HepG2 (cell line): ENCODE measurements around the gene TIMM10. TPM values are rescaled to one million over a fixed set of nuclear protein-coding genes. Genes with fewer than 3 reads are reported as not detected.

Source experiments
- ATAD3A ChIP-seq: sonication (generic); formaldehyde crosslinking; IDR thresholded peaks from 2 replicates; pipeline ENCODE4 v1.4.0; 2020; ENCODE audit warnings: missing genetic modification reagents
- FOXA1 ChIP-seq, 2 experiments: fragments of 450-650 bp in 1 of 2; sonication (generic) in 1 of 2; formaldehyde crosslinking in 1 of 2; IDR thresholded peaks; 2 replicates each; pipeline versions ENCODE4 v1.4.0 to v1.6.1; 2016 to 2020; ENCODE audit warnings: missing genetic modification reagents in 1 of 2
- HHEX ChIP-seq: IDR thresholded peaks from 2 replicates; pipeline ENCODE4 v1.6.1; 2016; ENCODE audit warnings: control low read depth
- KDM4B ChIP-seq: sonication (generic); formaldehyde crosslinking; IDR thresholded peaks from 2 replicates; pipeline ENCODE4 v1.4.0; 2020; ENCODE audit warnings: missing genetic modification reagents
- MED1 ChIP-seq: sonication (generic); formaldehyde crosslinking; IDR thresholded peaks from 2 replicates; pipeline ENCODE4 v1.4.0; 2020; ENCODE audit warnings: missing genetic modification reagents
- MEIS2 ChIP-seq: sonication (generic); formaldehyde crosslinking; IDR thresholded peaks from 2 replicates; pipeline ENCODE4 v1.9.0; 2021; ENCODE audit warnings: mild to moderate bottlenecking, missing genetic modification reagents
- NCOA2 ChIP-seq: sonication (generic); formaldehyde crosslinking; IDR thresholded peaks from 2 replicates; pipeline ENCODE4 v1.8.0; 2022; ENCODE audit warnings: inconsistent platforms
- SKI ChIP-seq: fragments of 450-650 bp; IDR thresholded peaks from one replicate; pipeline ENCODE4 v1.6.1; 2018; ENCODE audit warnings: mild to moderate bottlenecking; ENCODE audit not compliant: partially characterized antibody
- TOPORS ChIP-seq: sonication (generic); formaldehyde crosslinking; IDR thresholded peaks from 2 replicates; pipeline ENCODE4 v1.8.0; 2023; ENCODE audit warnings: mild to moderate bottlenecking, missing genetic modification reagents
- ZEB1 ChIP-seq: IDR thresholded peaks from 2 replicates; pipeline ENCODE4 v1.6.1; 2012; ENCODE audit warnings: mild to moderate bottlenecking, low read depth, inconsistent platforms; ENCODE audit not compliant: insufficient replicate concordance
- ZMAT3 ChIP-seq: sonication (generic); formaldehyde crosslinking; conservative IDR thresholded peaks from 2 replicates; pipeline ENCODE4 v1.7.0; 2021; ENCODE audit warnings: missing genetic modification reagents
- ZNF343 ChIP-seq: sonication (generic); formaldehyde crosslinking; IDR thresholded peaks from 2 replicates; pipeline ENCODE4 v1.4.0; 2020; ENCODE audit warnings: mild to moderate bottlenecking, missing genetic modification reagents
- ZNF382 ChIP-seq: sonication (generic); formaldehyde crosslinking; IDR thresholded peaks from 2 replicates; pipeline ENCODE4 v1.5.0; 2020; ENCODE audit warnings: missing genetic modification reagents, mild to moderate bottlenecking, borderline replicate concordance
- ZNF44 ChIP-seq: sonication (generic); formaldehyde crosslinking; IDR thresholded peaks from 2 replicates; pipeline ENCODE4 v1.5.1; 2020; ENCODE audit warnings: mild to moderate bottlenecking, missing genetic modification reagents
- ZNF572 ChIP-seq: sonication (generic); formaldehyde crosslinking; IDR thresholded peaks from 2 replicates; pipeline ENCODE4 v1.5.1; 2020; ENCODE audit warnings: mild to moderate bottlenecking, missing genetic modification reagents
- ZNF766 ChIP-seq: sonication (generic); formaldehyde crosslinking; IDR thresholded peaks from 2 replicates; pipeline ENCODE4 v1.5.0; 2020; ENCODE audit warnings: missing genetic modification reagents, borderline replicate concordance
- ZNF781 ChIP-seq: sonication (generic); formaldehyde crosslinking; IDR thresholded peaks from 2 replicates; pipeline ENCODE4 v1.5.1; 2020; ENCODE audit warnings: borderline replicate concordance, mild to moderate bottlenecking, missing genetic modification reagents; ENCODE audit errors: not compliant biosample characterization
- ZNF850 ChIP-seq: sonication (generic); formaldehyde crosslinking; conservative IDR thresholded peaks from 2 replicates; pipeline ENCODE4 v1.9.0; 2021; ENCODE audit warnings: mild to moderate bottlenecking, missing genetic modification reagents
- polyA plus RNA-seq, 8 experiments: library from polyadenylated mRNA; depleted of rRNA in 3 of 8; stranded (reverse) in 7 of 8; unstranded in 1 of 8; fragments of >200 nt; fragmentation: Illumina TruSeq in 4 of 8; extraction: Trizol in 4 of 8; gene quantifications; 2 replicates each; pipeline versions ENCODE4 v1.2.1 to v1.2.3, GENCODE V29; 2011 to 2016; ENCODE audit warnings: low read depth in 4 of 8, missing spikeins in 1 of 8, mixed read lengths in 1 of 8; ENCODE audit not compliant: insufficient read depth in 1 of 8
- total RNA-seq, 5 experiments: library from RNA; depleted of rRNA; stranded (reverse); fragments of >200 nt; fragmentation: Illumina TruSeq; extraction: Trizol; gene quantifications; 2 replicates each; pipeline ENCODE4 v1.2.3, GENCODE V29; 2016; ENCODE audit warnings: low read depth in 1 of 5
- TF ChIP-seq, protein P1 (sequence below): sonication (generic); formaldehyde crosslinking; IDR thresholded peaks from 2 replicates; pipeline ENCODE4 v1.4.0; 2020; ENCODE audit warnings: mild to moderate bottlenecking, missing genetic modification reagents
- TF ChIP-seq, protein P2 (sequence below): IDR thresholded peaks from 2 replicates; pipeline ENCODE4 v1.6.1; 2016; ENCODE audit warnings: missing compliant biosample characterization, missing genetic modification reagents, borderline replicate concordance
- TF ChIP-seq, protein P3 (sequence below): sonication (generic); formaldehyde crosslinking; IDR thresholded peaks from 2 replicates; pipeline ENCODE4 v1.4.0; 2020; ENCODE audit warnings: mild to moderate bottlenecking, missing genetic modification reagents
- TF ChIP-seq, protein P4 (sequence below): sonication (generic); formaldehyde crosslinking; IDR thresholded peaks from 2 replicates; pipeline ENCODE4 v1.4.0; 2020; ENCODE audit warnings: mild to moderate bottlenecking, missing genetic modification reagents, borderline replicate concordance

Gene TIMM10
- total and polyA plus RNA-seq, 2 of the 13 experiments (the other 11 are each of a cell fraction or from before 2014, with no cell fraction given), result 67.8 to 82.2 TPM

DNA sequence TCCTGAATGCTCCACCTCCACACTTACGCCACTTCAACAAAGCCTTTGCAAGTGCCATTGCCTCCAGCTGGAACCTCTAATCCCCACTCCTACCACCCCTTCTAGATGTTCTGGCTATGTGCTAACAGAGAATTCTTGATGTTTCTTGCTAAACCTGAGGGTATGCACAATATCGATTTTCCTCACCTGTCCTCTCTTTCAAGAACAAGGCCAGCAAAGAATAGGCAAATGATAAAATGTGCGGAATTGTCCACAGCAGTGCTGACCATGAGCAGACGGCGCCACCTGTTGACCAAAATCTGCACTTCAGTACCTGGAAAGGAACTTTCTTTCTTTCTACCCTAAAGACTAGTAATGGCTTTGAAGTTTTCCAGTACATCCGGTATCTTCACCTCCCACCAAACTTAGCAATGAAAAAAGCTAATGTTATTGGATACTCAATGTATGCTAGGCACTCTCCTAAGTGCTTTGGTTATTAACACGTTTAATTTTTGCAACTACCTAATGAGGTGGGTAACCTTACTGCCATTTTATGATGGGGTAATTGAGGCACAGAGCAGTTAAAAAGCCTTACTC lies 3.4 kb downstream of the TIMM10 start (continued):
- TF ChIP-seq ZNF382 (CRISPR knock-in tag) (no peak), MED1 (CRISPR knock-in tag) (peak; percentile 70), MEIS2 (CRISPR knock-in tag) (no peak), ZNF572 (CRISPR knock-in tag) (no peak), KDM4B (no peak), ZNF850 (CRISPR knock-in tag) (no peak; the same call in 1 of the 2 replicates), HHEX (no peak), ZNF44 (CRISPR knock-in tag) (no peak), FOXA1 (IDR thresholded peaks at IDR 0.05) (no peak), FOXA1 (CRISPR knock-in tag; IDR thresholded peaks at IDR 0.05) (no peak), TOPORS (CRISPR knock-in tag) (no peak), ZMAT3 (CRISPR knock-in tag) (no peak), ZNF343 (CRISPR knock-in tag) (no peak), ZEB1 (peak; percentile 76), ZNF766 (CRISPR knock-in tag) (no peak), NCOA2 (CRISPR knock-in tag) (no peak), SKI (no peak), ATAD3A (CRISPR knock-in tag) (no peak), ZNF781 (CRISPR knock-in tag) (peak; percentile 30)
- TF ChIP-seq, protein P1, sequence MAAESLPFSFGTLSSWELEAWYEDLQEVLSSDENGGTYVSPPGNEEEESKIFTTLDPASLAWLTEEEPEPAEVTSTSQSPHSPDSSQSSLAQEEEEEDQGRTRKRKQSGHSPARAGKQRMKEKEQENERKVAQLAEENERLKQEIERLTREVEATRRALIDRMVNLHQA (CRISPR knock-in tag), result no peak
- TF ChIP-seq, protein P2, sequence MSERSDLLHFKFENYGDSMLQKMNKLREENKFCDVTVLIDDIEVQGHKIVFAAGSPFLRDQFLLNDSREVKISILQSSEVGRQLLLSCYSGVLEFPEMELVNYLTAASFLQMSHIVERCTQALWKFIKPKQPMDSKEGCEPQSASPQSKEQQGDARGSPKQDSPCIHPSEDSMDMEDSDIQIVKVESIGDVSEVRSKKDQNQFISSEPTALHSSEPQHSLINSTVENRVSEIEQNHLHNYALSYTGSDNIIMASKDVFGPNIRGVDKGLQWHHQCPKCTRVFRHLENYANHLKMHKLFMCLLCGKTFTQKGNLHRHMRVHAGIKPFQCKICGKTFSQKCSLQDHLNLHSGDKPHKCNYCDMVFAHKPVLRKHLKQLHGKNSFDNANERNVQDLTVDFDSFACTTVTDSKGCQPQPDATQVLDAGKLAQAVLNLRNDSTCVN (CRISPR knock-in tag), result no peak
- TF ChIP-seq, protein P3, sequence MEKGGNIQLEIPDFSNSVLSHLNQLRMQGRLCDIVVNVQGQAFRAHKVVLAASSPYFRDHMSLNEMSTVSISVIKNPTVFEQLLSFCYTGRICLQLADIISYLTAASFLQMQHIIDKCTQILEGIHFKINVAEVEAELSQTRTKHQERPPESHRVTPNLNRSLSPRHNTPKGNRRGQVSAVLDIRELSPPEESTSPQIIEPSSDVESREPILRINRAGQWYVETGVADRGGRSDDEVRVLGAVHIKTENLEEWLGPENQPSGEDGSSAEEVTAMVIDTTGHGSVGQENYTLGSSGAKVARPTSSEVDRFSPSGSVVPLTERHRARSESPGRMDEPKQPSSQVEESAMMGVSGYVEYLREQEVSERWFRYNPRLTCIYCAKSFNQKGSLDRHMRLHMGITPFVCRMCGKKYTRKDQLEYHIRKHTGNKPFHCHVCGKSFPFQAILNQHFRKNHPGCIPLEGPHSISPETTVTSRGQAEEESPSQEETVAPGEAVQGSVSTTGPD (CRISPR knock-in tag), result no peak
- TF ChIP-seq, protein P4, sequence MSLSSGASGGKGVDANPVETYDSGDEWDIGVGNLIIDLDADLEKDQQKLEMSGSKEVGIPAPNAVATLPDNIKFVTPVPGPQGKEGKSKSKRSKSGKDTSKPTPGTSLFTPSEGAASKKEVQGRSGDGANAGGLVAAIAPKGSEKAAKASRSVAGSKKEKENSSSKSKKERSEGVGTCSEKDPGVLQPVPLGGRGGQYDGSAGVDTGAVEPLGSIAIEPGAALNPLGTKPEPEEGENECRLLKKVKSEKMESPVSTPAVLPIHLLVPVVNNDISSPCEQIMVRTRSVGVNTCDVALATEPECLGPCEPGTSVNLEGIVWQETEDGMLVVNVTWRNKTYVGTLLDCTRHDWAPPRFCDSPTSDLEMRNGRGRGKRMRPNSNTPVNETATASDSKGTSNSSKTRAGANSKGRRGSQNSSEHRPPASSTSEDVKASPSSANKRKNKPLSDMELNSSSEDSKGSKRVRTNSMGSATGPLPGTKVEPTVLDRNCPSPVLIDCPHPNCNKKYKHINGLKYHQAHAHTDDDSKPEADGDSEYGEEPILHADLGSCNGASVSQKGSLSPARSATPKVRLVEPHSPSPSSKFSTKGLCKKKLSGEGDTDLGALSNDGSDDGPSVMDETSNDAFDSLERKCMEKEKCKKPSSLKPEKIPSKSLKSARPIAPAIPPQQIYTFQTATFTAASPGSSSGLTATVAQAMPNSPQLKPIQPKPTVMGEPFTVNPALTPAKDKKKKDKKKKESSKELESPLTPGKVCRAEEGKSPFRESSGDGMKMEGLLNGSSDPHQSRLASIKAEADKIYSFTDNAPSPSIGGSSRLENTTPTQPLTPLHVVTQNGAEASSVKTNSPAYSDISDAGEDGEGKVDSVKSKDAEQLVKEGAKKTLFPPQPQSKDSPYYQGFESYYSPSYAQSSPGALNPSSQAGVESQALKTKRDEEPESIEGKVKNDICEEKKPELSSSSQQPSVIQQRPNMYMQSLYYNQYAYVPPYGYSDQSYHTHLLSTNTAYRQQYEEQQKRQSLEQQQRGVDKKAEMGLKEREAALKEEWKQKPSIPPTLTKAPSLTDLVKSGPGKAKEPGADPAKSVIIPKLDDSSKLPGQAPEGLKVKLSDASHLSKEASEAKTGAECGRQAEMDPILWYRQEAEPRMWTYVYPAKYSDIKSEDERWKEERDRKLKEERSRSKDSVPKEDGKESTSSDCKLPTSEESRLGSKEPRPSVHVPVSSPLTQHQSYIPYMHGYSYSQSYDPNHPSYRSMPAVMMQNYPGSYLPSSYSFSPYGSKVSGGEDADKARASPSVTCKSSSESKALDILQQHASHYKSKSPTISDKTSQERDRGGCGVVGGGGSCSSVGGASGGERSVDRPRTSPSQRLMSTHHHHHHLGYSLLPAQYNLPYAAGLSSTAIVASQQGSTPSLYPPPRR (CRISPR knock-in tag), result no peak
